Mammary epithelial cell (primary cell): ENCODE results near the gene TTF2.

Experiments
- CTCF ChIP-seq, 2 donors: IDR thresholded peaks in 1 of 2; conservative IDR thresholded peaks in 1 of 2; 2 replicates each; pipeline ENCODE4 v1.5.1; 2011 to 2012; ENCODE audit warnings: inconsistent platforms in 2 of 2, low read length in 2 of 2, mild to moderate bottlenecking in 2 of 2, control low read depth in 1 of 2, low read depth in 1 of 2; ENCODE audit not compliant: insufficient read depth in 1 of 2; ENCODE audit errors: extremely low read depth in 1 of 2
- EZH2 ChIP-seq: IDR thresholded peaks from 2 replicates; pipeline ENCODE4 v1.6.1; 2012; ENCODE audit warnings: low read length, inconsistent platforms, borderline replicate concordance

- TF ChIP-seq CTCF (conservative IDR thresholded peaks at IDR 0.05 in 1 of 2, IDR thresholded peaks at IDR 0.05 in 1 of 2; ENCODE audit: extremely low read depth in 1 of 2, insufficient read depth in 1 of 2, low read depth in 1 of 2, low read length in 2 of 2) (no peak), EZH2 (no peak)
These were observed 45.6 kb downstream of the TTF2 start for GRCh38 chr1:117105722-117106121.
